ENCODE measurements around the gene KCNN1. TPM values are rescaled to one million over a fixed set of nuclear protein-coding genes. Genes with fewer than 3 reads are reported as not detected.

KCNN1 gene
- total and polyA plus RNA-seq, 2 of the 13 experiments (the other 11 are each of a cell fraction or from before 2014, with no cell fraction given) = 0.04 TPM; not detected in 1

DNA sequence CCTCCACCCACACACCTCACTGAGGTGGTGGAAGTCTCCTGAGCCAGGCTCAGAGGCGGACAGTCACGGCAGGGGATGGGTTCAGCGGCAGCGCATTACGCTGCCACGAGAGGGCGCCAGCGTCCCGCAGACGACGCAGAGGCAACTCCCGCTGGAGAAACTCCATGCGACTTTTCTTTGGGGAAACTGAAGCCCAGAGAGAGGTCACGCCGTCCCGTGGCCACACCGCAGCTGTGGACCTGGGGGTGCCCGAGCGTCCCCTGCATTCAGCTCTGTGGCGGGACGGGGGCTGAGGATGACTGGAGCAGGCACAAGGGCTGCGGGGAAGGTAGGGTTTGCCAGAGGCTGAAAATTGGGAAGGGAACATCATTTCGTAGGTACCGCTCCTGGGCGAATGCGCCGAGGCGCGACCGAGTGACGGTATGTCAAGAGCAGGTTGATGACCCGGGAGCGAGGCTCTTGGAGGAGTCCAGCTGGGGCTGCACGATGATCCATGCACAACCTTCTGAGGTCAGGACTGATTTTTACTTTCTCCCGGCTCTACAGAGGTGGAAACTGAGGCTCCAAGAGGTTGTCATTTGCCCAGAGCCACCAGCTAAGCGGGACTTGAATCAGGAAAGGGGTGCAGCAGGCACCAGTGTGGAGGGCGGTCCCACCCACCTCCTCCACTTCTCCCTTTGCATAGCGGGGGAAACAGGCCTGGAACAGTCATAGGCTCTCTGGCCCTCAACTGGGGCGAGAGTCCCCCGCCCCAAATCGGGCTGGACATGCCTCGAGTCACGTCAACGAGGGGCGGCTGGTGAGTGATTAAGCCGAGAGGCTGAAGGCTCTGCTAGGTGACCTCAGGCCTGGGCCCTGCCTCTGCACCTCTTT, 40.4 kb downstream of the KCNN1 start (continued):
- TF ChIP-seq, protein P1, sequence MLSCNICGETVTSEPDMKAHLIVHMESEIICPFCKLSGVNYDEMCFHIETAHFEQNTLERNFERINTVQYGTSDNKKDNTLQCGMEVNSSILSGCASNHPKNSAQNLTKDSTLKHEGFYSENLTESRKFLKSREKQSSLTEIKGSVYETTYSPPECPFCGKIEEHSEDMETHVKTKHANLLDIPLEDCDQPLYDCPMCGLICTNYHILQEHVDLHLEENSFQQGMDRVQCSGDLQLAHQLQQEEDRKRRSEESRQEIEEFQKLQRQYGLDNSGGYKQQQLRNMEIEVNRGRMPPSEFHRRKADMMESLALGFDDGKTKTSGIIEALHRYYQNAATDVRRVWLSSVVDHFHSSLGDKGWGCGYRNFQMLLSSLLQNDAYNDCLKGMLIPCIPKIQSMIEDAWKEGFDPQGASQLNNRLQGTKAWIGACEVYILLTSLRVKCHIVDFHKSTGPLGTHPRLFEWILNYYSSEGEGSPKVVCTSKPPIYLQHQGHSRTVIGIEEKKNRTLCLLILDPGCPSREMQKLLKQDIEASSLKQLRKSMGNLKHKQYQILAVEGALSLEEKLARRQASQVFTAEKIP (CRISPR knock-in tag; IDR thresholded peaks at IDR 0.05; ENCODE audit: borderline replicate concordance) = no peak
- TF ChIP-seq ZNF556 (CRISPR knock-in tag; IDR thresholded peaks at IDR 0.05; ENCODE audit: borderline replicate concordance) (peak; percentile 83; the same call in 1 of the 2 replicates), DR1 (CRISPR knock-in tag; IDR thresholded peaks at IDR 0.05) (peak; percentile 35; the same call in 1 of the 2 replicates), NCOA1 (CRISPR knock-in tag; IDR thresholded peaks at IDR 0.05) (no peak), ZNF614 (CRISPR knock-in tag; IDR thresholded peaks at IDR 0.05; ENCODE audit: borderline replicate concordance) (no peak), ZBTB7A (CRISPR knock-in tag; IDR thresholded peaks at IDR 0.05) (no peak), NFRKB (IDR thresholded peaks at IDR 0.05) (no peak), BHLHE40 (IDR thresholded peaks at IDR 0.05; ENCODE audit: low read length) (0 out of 2 replicates have a peak, but pooled peaks have one; percentile 35), KDM6A (CRISPR knock-in tag; IDR thresholded peaks at IDR 0.05; ENCODE audit: low read depth) (no peak), ZBTB20 (CRISPR knock-in tag; IDR thresholded peaks at IDR 0.05; ENCODE audit: borderline replicate concordance, low read depth) (no peak), ZNF772 (CRISPR knock-in tag; IDR thresholded peaks at IDR 0.05) (0 out of 2 replicates have a peak, but pooled peaks have one; percentile 35), IRX3 (CRISPR knock-in tag; IDR thresholded peaks at IDR 0.05; ENCODE audit: borderline replicate concordance, low read depth) (no peak), ZNF382 (CRISPR knock-in tag; IDR thresholded peaks at IDR 0.05; ENCODE audit: borderline replicate concordance) (no peak), ZSCAN31 (CRISPR knock-in tag; IDR thresholded peaks at IDR 0.05; ENCODE audit: low read depth) (no peak), SSRP1 (CRISPR knock-in tag; IDR thresholded peaks at IDR 0.05) (no peak), LCORL (IDR thresholded peaks at IDR 0.05) (no peak), LCORL (CRISPR knock-in tag; IDR thresholded peaks at IDR 0.05) (peak; percentile 86)
- TF ChIP-seq, protein P2, sequence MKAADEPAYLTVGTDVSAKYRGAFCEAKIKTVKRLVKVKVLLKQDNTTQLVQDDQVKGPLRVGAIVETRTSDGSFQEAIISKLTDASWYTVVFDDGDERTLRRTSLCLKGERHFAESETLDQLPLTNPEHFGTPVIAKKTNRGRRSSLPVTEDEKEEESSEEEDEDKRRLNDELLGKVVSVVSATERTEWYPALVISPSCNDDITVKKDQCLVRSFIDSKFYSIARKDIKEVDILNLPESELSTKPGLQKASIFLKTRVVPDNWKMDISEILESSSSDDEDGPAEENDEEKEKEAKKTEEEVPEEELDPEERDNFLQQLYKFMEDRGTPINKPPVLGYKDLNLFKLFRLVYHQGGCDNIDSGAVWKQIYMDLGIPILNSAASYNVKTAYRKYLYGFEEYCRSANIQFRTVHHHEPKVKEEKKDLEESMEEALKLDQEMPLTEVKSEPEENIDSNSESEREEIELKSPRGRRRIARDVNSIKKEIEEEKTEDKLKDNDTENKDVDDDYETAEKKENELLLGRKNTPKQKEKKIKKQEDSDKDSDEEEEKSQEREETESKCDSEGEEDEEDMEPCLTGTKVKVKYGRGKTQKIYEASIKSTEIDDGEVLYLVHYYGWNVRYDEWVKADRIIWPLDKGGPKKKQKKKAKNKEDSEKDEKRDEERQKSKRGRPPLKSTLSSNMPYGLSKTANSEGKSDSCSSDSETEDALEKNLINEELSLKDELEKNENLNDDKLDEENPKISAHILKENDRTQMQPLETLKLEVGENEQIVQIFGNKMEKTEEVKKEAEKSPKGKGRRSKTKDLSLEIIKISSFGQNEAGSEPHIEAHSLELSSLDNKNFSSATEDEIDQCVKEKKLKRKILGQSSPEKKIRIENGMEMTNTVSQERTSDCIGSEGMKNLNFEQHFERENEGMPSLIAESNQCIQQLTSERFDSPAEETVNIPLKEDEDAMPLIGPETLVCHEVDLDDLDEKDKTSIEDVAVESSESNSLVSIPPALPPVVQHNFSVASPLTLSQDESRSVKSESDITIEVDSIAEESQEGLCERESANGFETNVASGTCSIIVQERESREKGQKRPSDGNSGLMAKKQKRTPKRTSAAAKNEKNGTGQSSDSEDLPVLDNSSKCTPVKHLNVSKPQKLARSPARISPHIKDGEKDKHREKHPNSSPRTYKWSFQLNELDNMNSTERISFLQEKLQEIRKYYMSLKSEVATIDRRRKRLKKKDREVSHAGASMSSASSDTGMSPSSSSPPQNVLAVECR (CRISPR knock-in tag; IDR thresholded peaks at IDR 0.05; ENCODE audit: borderline replicate concordance) = peak; percentile 26; the same call in 1 of the 2 replicates
- TF ChIP-seq, protein P3, sequence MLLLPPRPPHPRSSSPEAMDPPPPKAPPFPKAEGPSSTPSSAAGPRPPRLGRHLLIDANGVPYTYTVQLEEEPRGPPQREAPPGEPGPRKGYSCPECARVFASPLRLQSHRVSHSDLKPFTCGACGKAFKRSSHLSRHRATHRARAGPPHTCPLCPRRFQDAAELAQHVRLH (CRISPR knock-in tag; IDR thresholded peaks at IDR 0.05; ENCODE audit: borderline replicate concordance, low read depth) = peak; percentile 28; the same call in 1 of the 2 replicates
- TF ChIP-seq, protein P4, sequence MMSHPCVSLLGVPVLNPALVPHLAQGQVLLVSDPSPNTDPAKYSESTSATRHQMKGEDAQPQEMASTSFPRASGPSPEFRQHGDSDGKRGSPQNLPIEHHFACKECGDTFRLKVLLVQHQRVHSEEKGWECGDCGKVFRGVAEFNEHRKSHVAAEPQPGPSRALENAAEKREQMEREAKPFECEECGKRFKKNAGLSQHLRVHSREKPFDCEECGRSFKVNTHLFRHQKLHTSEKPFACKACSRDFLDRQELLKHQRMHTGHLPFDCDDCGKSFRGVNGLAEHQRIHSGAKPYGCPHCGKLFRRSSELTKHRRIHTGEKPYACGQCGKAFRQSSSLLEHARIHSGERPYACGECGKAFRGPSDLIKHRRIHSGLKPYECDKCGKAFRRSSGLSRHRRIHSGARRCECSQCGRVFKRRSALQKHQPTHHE (CRISPR knock-in tag; IDR thresholded peaks at IDR 0.05; ENCODE audit: borderline replicate concordance) = no peak
- TF ChIP-seq, protein P5, sequence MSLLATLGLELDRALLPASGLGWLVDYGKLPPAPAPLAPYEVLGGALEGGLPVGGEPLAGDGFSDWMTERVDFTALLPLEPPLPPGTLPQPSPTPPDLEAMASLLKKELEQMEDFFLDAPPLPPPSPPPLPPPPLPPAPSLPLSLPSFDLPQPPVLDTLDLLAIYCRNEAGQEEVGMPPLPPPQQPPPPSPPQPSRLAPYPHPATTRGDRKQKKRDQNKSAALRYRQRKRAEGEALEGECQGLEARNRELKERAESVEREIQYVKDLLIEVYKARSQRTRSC (CRISPR knock-in tag; IDR thresholded peaks at IDR 0.05; ENCODE audit: low read depth) = no peak
